Cardiac muscle cell (in vitro differentiated cells and primary cell): ENCODE measurements around the gene CERS6. TPM values are rescaled to one million over a fixed set of nuclear protein-coding genes. Genes with fewer than 3 reads are reported as not detected.

Experiments
- DNase-seq, 2 donors: peaks; one replicate each; pipeline versions ENCODE4 v3.0.0 to v3.0.0-alpha.2; 2010 to 2017; ENCODE audit warnings: low read depth in 1 of 2, low spot score in 1 of 2
- H3K27ac ChIP-seq: fragments of 200-600 bp; sonication (generic); 2 replicates; pipeline ENCODE4 v1.5.1; 2016
- H3K27me3 ChIP-seq: fragments of 200-600 bp; sonication (generic); 2 replicates; pipeline ENCODE4 v1.6.0; 2016; ENCODE audit warnings: control low read depth
- H3K36me3 ChIP-seq: fragments of 200-600 bp; sonication (generic); 2 replicates; pipeline ENCODE4 v1.5.1; 2016; ENCODE audit warnings: control low read depth
- H3K4me1 ChIP-seq: fragments of 200-600 bp; sonication (generic); 2 replicates; pipeline ENCODE4 v1.8.1; 2017; ENCODE audit warnings: low read depth, mild to moderate bottlenecking, mixed run types
- H3K4me3 ChIP-seq: fragments of 200-600 bp; sonication (generic); 2 replicates; pipeline ENCODE4 v1.5.1; 2016; ENCODE audit warnings: mild to moderate bottlenecking
- H3K9me3 ChIP-seq: fragments of 200-600 bp; sonication (generic); 2 replicates; pipeline ENCODE4 v1.5.1; 2017; ENCODE audit warnings: low read depth, mild to moderate bottlenecking, control low read depth
- polyA plus RNA-seq: library from polyadenylated mRNA; unstranded; fragments of >200 nt; fragmentation: Nextera tagmentation; extraction: Ambion mirVana; gene quantifications from 2 replicates; pipeline ENCODE4 v1.2.1, GENCODE V29; 2016
- total RNA-seq: library from RNA; depleted of rRNA; stranded (reverse); fragments of >200 nt; gene quantifications from 2 replicates; pipeline ENCODE4 v1.2.3, GENCODE V29; 2016
- TF ChIP-seq, protein P1 (sequence below): IDR thresholded peaks from 2 replicates; pipeline ENCODE4 v1.5.1; 2012; ENCODE audit warnings: low read depth, mild to moderate bottlenecking, low read length

CERS6 gene
- total and polyA plus RNA-seq, 2 experiments from 2014 or later = 17.1 to 26.6 TPM

DNA sequence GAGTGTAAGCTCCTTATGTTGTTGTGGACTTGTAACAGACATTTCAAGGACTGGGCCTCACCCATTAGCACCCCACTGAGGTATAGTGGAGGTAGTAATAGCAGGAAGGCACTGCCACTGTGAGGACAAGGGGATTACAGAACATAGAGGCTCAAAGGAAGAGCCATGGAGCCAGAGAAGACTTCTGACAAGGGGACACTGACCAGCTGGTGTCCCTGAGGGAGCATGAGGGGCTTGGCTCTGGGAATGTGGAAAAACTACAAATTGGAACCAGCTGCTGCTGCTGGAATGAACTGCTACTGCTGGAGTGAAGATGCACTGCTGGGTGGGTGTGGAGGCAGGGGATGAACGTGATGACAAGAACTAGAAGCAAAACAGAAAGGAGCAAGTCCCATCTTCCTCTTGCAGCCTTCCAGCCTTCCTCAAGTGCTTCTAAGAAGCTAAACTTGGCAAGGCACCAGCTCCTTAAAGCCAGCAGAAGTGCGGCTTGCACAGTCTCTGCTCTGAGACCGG, 179.0 kb downstream of the CERS6 start:
- TF ChIP-seq, protein P1, sequence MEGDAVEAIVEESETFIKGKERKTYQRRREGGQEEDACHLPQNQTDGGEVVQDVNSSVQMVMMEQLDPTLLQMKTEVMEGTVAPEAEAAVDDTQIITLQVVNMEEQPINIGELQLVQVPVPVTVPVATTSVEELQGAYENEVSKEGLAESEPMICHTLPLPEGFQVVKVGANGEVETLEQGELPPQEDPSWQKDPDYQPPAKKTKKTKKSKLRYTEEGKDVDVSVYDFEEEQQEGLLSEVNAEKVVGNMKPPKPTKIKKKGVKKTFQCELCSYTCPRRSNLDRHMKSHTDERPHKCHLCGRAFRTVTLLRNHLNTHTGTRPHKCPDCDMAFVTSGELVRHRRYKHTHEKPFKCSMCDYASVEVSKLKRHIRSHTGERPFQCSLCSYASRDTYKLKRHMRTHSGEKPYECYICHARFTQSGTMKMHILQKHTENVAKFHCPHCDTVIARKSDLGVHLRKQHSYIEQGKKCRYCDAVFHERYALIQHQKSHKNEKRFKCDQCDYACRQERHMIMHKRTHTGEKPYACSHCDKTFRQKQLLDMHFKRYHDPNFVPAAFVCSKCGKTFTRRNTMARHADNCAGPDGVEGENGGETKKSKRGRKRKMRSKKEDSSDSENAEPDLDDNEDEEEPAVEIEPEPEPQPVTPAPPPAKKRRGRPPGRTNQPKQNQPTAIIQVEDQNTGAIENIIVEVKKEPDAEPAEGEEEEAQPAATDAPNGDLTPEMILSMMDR = no peak
- H3K4me1 ChIP-seq = peaks cover 38% of the 10 kb centered on the region
- no peaks in the 10 kb centered on the region for H3K9me3 ChIP-seq
- peak overlapping the region; percentile 59 for H3K27ac ChIP-seq
- H3K4me3 ChIP-seq = no peak overlapping the region
- no peaks in the 10 kb centered on the region for H3K27me3 ChIP-seq
- peak; percentile 26 to 78 for DNase-seq
- no peaks in the 10 kb centered on the region for H3K36me3 ChIP-seq

DNA sequence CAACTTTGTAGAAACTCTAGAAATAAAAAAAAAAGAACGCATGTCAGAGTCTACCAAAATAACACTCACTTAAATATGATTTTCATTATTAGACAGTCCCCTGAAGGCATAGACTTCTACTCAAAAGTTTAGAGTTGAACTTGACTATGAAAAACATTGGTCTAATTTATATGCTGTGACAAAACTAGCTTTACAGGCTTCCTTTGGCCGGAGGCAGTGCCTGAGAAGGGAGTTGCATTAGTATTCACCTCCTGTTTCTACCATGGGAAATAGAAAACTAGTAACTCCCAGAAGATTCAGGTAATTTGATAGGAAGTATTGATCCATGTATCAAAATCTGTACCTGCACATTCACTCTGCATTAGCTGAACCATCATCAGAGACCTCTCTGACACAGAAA, 182.9 kb downstream of the CERS6 start:
- Histone ChIP-seq H3K9me3 (no peaks in the 10 kb centered on the region), H3K4me3 (no peak overlapping the region), H3K4me1 (peaks cover 30% of the 10 kb centered on the region), H3K36me3 (no peaks in the 10 kb centered on the region), H3K27me3 (no peaks in the 10 kb centered on the region), H3K27ac (peak overlapping the region; percentile 94)
- TF ChIP-seq, protein P1 = no peak
- no peak for DNase-seq

DNA sequence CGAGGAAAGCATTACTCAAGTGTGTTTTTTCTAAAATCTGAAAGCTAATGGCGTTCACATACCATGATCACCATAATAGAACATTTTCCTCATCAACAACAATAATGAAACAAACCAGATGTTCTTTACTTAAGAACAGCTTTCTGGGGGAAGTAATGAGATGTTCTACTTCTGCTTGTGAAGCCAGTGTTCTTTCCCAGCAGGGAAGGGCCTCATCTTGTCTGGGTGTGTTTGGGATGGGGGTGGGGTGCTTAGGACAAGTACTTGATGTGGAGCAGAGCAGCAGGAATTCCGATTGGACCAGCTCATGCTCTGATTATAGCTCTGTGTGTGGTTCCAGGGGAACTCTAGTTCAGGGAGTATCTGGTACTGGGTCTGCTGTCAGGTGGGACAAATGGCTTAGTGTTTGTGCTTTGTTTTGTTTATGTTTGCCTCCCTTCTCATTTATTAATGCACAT, 183.4 kb downstream of the CERS6 start:
- no peaks in the 10 kb centered on the region for H3K27me3 ChIP-seq

DNA sequence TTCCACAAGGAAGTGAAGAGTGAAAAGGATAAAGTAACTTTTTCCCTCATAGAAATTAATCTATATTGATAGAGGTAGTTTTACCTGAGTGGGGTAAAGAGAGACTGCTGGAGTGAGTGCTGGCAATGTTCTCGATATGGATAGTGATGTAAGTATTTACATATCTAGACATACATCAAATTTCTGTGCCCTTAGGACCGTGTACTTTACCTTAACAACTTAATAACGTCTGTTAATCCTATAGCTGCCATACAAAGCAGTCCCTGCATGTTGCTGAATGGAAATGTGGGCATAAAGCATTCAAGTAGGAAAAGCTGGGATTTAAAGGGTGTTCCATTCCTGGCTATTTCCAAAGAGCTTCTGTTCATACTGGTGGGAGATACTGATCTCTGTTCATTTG, 184.0 kb downstream of the CERS6 start:
- TF ChIP-seq, protein P1 = no peak
- peak overlapping the region; percentile 94 for H3K27ac ChIP-seq
- H3K36me3 ChIP-seq = no peaks in the 10 kb centered on the region
- peaks cover 32% of the 10 kb centered on the region for H3K4me1 ChIP-seq
- no peak for DNase-seq
- no peak overlapping the region for H3K4me3 ChIP-seq
- H3K9me3 ChIP-seq = no peaks in the 10 kb centered on the region
- no peaks in the 10 kb centered on the region for H3K27me3 ChIP-seq

More for the DNA sequence above, 183.4 kb downstream of the CERS6 start:
- H3K27ac ChIP-seq = peak overlapping the region; percentile 94
- H3K4me3 ChIP-seq = no peak overlapping the region
- no peaks in the 10 kb centered on the region for H3K36me3 ChIP-seq
- TF ChIP-seq, protein P1 = no peak
- H3K4me1 ChIP-seq = peaks cover 33% of the 10 kb centered on the region
- H3K9me3 ChIP-seq = no peaks in the 10 kb centered on the region
- DNase-seq = peak; percentile 75 to 90

DNA sequence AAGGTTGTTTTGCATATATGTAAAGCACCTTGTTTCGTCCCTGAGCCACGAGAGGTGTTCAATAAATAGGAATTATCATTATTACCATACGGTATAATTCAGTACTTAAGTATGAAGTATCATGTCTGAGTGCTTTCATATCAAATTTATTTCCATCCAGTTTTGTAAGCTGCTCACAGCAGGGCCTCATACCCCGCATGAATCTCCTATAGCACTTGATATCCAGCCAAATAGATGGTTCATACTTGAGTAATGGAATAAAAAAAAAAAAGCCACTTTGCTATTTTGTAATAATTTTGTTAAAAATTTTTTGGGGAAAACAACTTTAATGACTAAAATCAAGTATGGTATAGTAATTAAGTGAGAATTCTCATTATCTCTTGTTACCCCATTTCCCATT, 185.6 kb downstream of the CERS6 start:
- Histone ChIP-seq H3K27ac (no peak overlapping the region), H3K4me3 (no peak overlapping the region), H3K36me3 (no peaks in the 10 kb centered on the region), H3K9me3 (no peaks in the 10 kb centered on the region), H3K4me1 (peaks cover 27% of the 10 kb centered on the region), H3K27me3 (no peaks in the 10 kb centered on the region)
- TF ChIP-seq, protein P1 = no peak
- peak in 1 of 2 donors; percentile 11 for DNase-seq

DNA sequence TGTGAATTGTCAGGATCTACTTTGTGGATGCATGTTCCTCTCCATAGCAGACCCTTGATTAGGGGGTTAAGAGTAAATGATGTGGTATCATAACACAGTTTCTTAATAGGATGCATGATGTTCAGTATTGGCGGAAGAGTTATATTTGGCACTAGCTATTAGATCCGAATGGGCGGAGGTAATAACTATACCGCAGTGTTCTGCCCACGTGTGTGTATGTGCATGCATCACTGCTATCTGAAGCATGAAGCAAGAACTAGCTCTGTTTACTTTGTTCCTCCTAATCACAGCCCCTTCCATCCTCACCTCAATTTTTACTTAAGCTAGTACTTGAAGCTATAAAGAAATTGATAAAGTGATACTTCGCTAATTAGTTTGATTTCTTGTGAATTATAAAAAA, 186.8 kb downstream of the CERS6 start:
- Histone ChIP-seq H3K4me1 (peaks cover 27% of the 10 kb centered on the region), H3K27me3 (no peaks in the 10 kb centered on the region), H3K9me3 (no peaks in the 10 kb centered on the region), H3K36me3 (no peaks in the 10 kb centered on the region), H3K27ac (no peak overlapping the region), H3K4me3 (no peak overlapping the region)
- TF ChIP-seq, protein P1 = no peak
- DNase-seq = no peak
